ENCODE data around the gene TCF19.

Gene TCF19

DNA sequence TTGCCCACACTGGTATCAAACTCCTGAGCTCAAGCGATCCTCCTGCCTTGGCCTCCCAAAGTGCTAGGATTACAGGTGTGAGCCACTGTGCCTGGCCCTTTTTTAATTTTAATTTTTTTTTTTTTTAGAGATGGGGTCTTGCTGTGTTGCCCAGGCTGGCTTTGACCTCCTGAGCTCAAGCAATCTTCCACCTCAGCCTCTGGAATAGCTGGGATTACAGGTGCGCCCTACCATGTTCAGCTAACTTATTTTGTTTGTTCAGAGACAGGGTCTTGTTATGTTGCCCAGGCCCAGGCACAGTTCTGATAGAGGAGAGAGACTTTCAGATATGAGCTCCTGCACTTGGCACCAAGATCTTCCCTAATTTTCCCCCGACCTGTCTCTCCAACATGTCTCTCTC lies 27.6 kb upstream of the TCF19 start:
- no peak overlapping the region for H3K9ac ChIP-seq (ENCODE audit: low read length in 2 of 2)
- no peaks in the 10 kb centered on the region for H3K9me3 ChIP-seq (ENCODE audit: control insufficient read depth in 2 of 2, low read length in 2 of 2)
- no peak overlapping the region for H3K4me3 ChIP-seq (ENCODE audit: low read length in 2 of 2)
- H3K27me3 ChIP-seq (ENCODE audit: control insufficient read depth in 1 of 2, insufficient read depth in 2 of 2, low read length in 2 of 2): no peaks in the 10 kb centered on the region
- no peak overlapping the region for H3K27ac ChIP-seq (ENCODE audit: low read length)
- H3K4me1 ChIP-seq (ENCODE audit: control insufficient read depth, insufficient read depth, low read length): no peaks in the 10 kb centered on the region
- no peaks in the 10 kb centered on the region for H3K36me3 ChIP-seq (ENCODE audit: control insufficient read depth in 2 of 2, insufficient read depth in 2 of 2, low read length in 2 of 2)

DNA sequence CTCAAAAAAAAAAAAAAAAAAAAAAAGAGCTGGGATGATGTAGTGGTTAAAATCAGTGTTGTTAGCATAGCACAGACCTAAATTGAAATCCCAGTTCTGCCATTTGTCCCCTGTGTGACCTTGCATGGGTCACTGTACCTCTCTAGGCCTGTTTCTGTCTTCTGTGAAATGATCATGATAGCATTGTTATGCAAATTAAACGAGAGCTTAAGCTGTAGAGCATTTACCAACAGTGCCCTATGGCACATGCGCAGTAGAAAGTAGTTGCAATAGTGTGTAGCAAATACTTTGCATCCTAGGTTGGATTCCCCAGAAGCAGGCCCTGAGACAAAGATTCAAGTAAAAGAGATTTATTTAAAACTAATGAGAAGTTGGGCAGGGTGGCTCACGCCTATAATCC lies 26.8 kb upstream of the TCF19 start:
- Histone ChIP-seq H3K27ac (ENCODE audit: low read length) (no peak overlapping the region), H3K9me3 (ENCODE audit: control insufficient read depth in 2 of 2, low read length in 2 of 2) (no peaks in the 10 kb centered on the region), H3K9ac (ENCODE audit: low read length in 2 of 2) (no peak overlapping the region), H3K4me3 (ENCODE audit: low read length in 2 of 2) (no peak overlapping the region), H3K27me3 (ENCODE audit: control insufficient read depth in 1 of 2, insufficient read depth in 2 of 2, low read length in 2 of 2) (no peaks in the 10 kb centered on the region), H3K4me1 (ENCODE audit: control insufficient read depth, insufficient read depth, low read length) (no peaks in the 10 kb centered on the region), H3K36me3 (ENCODE audit: control insufficient read depth in 2 of 2, insufficient read depth in 2 of 2, low read length in 2 of 2) (no peaks in the 10 kb centered on the region)

DNA sequence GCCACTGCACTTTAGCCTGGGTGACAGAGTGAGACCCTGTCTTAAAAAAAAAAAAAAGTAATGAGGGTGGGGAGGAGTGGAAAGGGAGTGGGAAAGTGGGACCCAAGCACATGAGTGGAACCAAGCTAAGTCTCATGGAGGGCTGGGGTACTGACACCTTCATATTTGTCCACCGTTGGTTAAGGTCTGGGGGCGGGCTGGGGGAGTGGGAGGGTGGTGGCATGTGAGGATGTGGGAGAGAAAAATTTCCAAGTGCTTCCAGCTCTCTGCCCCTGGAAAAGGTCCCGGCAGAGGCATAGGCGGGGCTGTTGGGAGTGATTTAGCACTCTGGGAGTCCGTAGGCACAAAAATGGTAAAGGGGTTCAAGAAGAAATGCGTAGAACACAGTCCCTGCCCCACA lies 25.6 kb upstream of the TCF19 start:
- Histone ChIP-seq H3K4me3 (ENCODE audit: low read length in 2 of 2) (no peak overlapping the region), H3K4me1 (ENCODE audit: control insufficient read depth, insufficient read depth, low read length) (peaks cover 3% of the 10 kb centered on the region), H3K27ac (ENCODE audit: low read length) (no peak overlapping the region), H3K27me3 (ENCODE audit: control insufficient read depth in 1 of 2, insufficient read depth in 2 of 2, low read length in 2 of 2) (no peaks in the 10 kb centered on the region), H3K9ac (ENCODE audit: low read length in 2 of 2) (no peak overlapping the region), H3K9me3 (ENCODE audit: control insufficient read depth in 2 of 2, low read length in 2 of 2) (no peaks in the 10 kb centered on the region), H3K36me3 (ENCODE audit: control insufficient read depth in 2 of 2, insufficient read depth in 2 of 2, low read length in 2 of 2) (no peaks in the 10 kb centered on the region)

DNA sequence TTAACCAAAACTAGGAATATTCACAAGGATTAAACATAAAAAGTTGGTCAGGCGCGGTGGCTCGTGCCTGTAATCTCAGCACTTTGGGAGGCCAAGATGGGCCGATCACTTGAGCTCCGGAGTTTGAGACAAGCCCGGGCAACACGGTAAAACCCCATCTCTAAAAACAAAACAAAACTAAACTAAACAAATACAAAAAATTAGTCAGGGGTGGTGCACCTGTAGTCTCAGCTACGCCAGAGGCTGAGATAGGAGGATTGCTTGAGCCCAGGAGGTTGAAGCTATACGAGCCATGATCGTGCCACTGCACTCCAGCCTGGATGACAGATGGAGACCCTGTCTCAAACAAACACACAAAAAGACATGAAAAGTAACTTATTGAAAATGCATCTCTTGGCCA lies 22.7 kb upstream of the TCF19 start:
- Histone ChIP-seq H3K27ac (ENCODE audit: low read length) (no peak overlapping the region), H3K4me3 (ENCODE audit: low read length in 2 of 2) (no peak overlapping the region), H3K9me3 (ENCODE audit: control insufficient read depth in 2 of 2, low read length in 2 of 2) (no peaks in the 10 kb centered on the region), H3K36me3 (ENCODE audit: control insufficient read depth in 2 of 2, insufficient read depth in 2 of 2, low read length in 2 of 2) (no peaks in the 10 kb centered on the region), H3K27me3 (ENCODE audit: control insufficient read depth in 1 of 2, insufficient read depth in 2 of 2, low read length in 2 of 2) (no peaks in the 10 kb centered on the region), H3K4me1 (ENCODE audit: control insufficient read depth, insufficient read depth, low read length) (peaks cover 10% of the 10 kb centered on the region), H3K9ac (ENCODE audit: low read length in 2 of 2) (no peak overlapping the region)

DNA sequence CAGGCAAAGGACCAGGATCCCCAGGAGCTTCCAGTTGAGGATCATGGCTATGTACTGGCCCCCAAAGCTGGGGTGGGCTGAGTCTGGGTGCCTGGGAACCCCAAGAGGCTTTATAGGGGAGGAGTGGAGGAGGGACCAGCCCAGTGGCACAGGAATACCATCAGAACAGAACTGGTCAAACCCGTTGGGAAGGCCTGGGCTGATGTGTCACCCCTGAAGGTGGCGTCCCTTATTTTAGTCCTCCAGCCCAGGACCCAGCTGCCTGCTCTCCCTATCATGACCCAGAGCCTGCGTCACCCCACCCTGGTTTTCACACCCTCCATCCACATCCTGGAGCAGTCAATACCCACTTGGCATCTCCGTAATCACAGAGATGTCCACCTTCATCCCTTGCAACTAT lies 19.4 kb upstream of the TCF19 start, which contains the start of gene PSORS1C2:
PSORS1C2 (minus strand) TSS at position 85 of the 400 bp plus-strand sequence; CDS start at position 45, 40 bp downstream.
- H3K36me3 ChIP-seq (ENCODE audit: control insufficient read depth in 2 of 2, insufficient read depth in 2 of 2, low read length in 2 of 2): no peaks in the 10 kb centered on the region
- no peak within 1 kb of the TSS for H3K4me3 ChIP-seq (ENCODE audit: low read length in 2 of 2)
- no peaks in the 10 kb centered on the region for H3K27me3 ChIP-seq (ENCODE audit: control insufficient read depth in 1 of 2, insufficient read depth in 2 of 2, low read length in 2 of 2)
- peak within 1 kb of the TSS in 1 of 2 donors; percentile 36 for H3K9ac ChIP-seq (ENCODE audit: low read length in 2 of 2)
- no peak within 1 kb of the TSS for H3K27ac ChIP-seq (ENCODE audit: low read length)
- peaks cover 18% of the 10 kb centered on the region for H3K4me1 ChIP-seq (ENCODE audit: control insufficient read depth, insufficient read depth, low read length)
- H3K9me3 ChIP-seq (ENCODE audit: control insufficient read depth in 2 of 2, low read length in 2 of 2): no peaks in the 10 kb centered on the region

DNA sequence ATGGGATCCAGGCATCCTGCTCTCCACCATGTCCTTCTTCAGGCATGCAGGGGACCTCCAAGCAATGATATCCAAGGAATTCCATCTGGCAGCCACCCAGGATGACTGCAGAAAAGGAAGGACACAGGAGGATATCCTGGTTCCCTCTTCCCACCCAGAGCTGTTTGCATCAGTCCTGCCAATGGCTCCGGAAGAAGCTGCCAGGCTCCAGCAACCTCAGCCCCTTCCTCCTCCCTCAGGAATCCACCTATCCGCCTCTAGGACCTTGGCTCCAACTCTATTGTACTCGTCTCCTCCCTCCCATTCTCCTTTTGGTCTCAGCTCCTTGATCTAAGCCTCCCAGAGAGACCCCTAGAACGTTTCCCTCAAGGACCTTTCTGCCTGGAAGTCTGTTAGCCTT lies 18.8 kb upstream of the TCF19 start:
- H3K9me3 ChIP-seq (ENCODE audit: control insufficient read depth in 2 of 2, low read length in 2 of 2): no peaks in the 10 kb centered on the region
- H3K36me3 ChIP-seq (ENCODE audit: control insufficient read depth in 2 of 2, insufficient read depth in 2 of 2, low read length in 2 of 2): peaks cover 0 to 1% of the 10 kb centered on the region in 2 donors
- H3K27me3 ChIP-seq (ENCODE audit: control insufficient read depth in 1 of 2, insufficient read depth in 2 of 2, low read length in 2 of 2): no peaks in the 10 kb centered on the region
- H3K4me3 ChIP-seq (ENCODE audit: low read length in 2 of 2): no peak overlapping the region
- H3K27ac ChIP-seq (ENCODE audit: low read length): no peak overlapping the region
- H3K4me1 ChIP-seq (ENCODE audit: control insufficient read depth, insufficient read depth, low read length): peaks cover 18% of the 10 kb centered on the region
- H3K9ac ChIP-seq (ENCODE audit: low read length in 2 of 2): no peak overlapping the region

DNA sequence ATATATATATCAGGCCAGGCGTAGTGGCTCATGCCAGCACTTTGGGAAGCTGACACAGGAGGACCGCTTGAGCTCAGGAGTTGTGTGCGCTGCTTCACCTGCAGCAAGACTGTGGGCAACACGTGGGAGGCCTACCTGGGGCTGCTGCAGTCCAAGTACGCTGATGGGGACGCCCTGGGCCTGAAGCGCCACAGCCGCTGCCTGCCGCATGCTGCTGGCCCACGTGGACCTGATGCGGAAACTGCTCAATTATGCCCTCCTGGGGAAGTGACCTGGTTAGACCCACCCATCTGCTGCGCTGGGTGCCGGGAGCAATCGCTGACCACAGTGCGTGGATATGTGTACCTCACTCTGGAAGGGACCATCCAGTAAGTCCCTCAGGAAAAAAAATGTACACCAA lies 17.7 kb upstream of the TCF19 start:
- H3K27me3 ChIP-seq (ENCODE audit: control insufficient read depth in 1 of 2, insufficient read depth in 2 of 2, low read length in 2 of 2): no peaks in the 10 kb centered on the region
- H3K4me3 ChIP-seq (ENCODE audit: low read length in 2 of 2): no peak overlapping the region
- peaks cover 0 to 5% of the 10 kb centered on the region in 2 donors for H3K36me3 ChIP-seq (ENCODE audit: control insufficient read depth in 2 of 2, insufficient read depth in 2 of 2, low read length in 2 of 2)
- no peaks in the 10 kb centered on the region for H3K9me3 ChIP-seq (ENCODE audit: control insufficient read depth in 2 of 2, low read length in 2 of 2)
- no peak overlapping the region for H3K9ac ChIP-seq (ENCODE audit: low read length in 2 of 2)
- peaks cover 18% of the 10 kb centered on the region for H3K4me1 ChIP-seq (ENCODE audit: control insufficient read depth, insufficient read depth, low read length)
- no peak overlapping the region for H3K27ac ChIP-seq (ENCODE audit: low read length)

DNA sequence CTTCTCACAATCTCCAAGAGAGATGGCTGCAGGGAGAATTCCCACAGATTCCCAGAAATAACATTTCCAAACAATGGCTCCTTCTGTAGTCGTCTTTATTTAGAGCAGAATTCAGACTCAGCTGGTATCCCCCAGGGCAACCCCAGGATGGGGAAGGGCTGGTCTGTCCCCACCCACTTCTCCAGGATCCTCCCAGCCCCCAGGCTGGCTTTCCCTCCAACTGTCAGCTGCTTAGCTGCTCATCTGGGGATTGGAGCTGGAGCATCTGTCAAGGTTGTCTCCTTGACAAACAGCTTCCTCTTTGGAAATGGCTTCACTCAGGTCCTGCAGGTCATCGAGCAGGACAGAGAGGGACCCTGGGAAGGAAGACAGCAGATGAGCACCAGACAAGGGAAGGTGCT lies 16.0 kb upstream of the TCF19 start:
- H3K4me1 ChIP-seq (ENCODE audit: control insufficient read depth, insufficient read depth, low read length): peaks cover 18% of the 10 kb centered on the region
- H3K9me3 ChIP-seq (ENCODE audit: control insufficient read depth in 2 of 2, low read length in 2 of 2): no peaks in the 10 kb centered on the region
- no peak overlapping the region for H3K27ac ChIP-seq (ENCODE audit: low read length)
- no peak overlapping the region for H3K9ac ChIP-seq (ENCODE audit: low read length in 2 of 2)
- H3K27me3 ChIP-seq (ENCODE audit: control insufficient read depth in 1 of 2, insufficient read depth in 2 of 2, low read length in 2 of 2): no peaks in the 10 kb centered on the region
- peaks cover 0 to 7% of the 10 kb centered on the region in 2 donors for H3K36me3 ChIP-seq (ENCODE audit: control insufficient read depth in 2 of 2, insufficient read depth in 2 of 2, low read length in 2 of 2)
- H3K4me3 ChIP-seq (ENCODE audit: low read length in 2 of 2): no peak overlapping the region

DNA sequence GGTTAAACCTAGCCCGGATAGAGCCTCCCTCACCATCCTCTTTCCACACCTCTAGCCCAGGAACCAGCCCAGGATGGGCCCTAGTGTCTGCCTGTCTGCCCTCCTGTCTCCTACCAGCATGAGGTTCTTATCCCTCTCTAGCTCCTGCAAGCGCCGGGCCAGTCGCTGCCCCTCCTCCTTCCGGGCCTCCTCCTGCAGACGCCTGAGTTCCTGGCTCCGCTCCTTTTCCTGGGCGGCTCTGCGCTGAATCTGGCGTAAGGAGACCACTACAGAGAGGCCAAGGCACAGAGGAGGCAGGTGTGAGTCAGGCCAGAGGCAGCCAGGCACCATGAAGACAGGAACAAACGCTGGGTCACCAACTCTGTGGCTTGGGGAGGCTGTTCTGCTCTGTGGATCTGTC lies 15.2 kb upstream of the TCF19 start:
- H3K36me3 ChIP-seq (ENCODE audit: control insufficient read depth in 2 of 2, insufficient read depth in 2 of 2, low read length in 2 of 2): peaks cover 0 to 8% of the 10 kb centered on the region in 2 donors
- H3K4me3 ChIP-seq (ENCODE audit: low read length in 2 of 2): peak overlapping the region in 1 of 2 donors; percentile 15
- H3K27me3 ChIP-seq (ENCODE audit: control insufficient read depth in 1 of 2, insufficient read depth in 2 of 2, low read length in 2 of 2): no peaks in the 10 kb centered on the region
- H3K4me1 ChIP-seq (ENCODE audit: control insufficient read depth, insufficient read depth, low read length): peaks cover 12% of the 10 kb centered on the region
- no peaks in the 10 kb centered on the region for H3K9me3 ChIP-seq (ENCODE audit: control insufficient read depth in 2 of 2, low read length in 2 of 2)
- H3K9ac ChIP-seq (ENCODE audit: low read length in 2 of 2): peak overlapping the region in 1 of 2 donors; percentile 29
- H3K27ac ChIP-seq (ENCODE audit: low read length): peak overlapping the region; percentile 49

DNA sequence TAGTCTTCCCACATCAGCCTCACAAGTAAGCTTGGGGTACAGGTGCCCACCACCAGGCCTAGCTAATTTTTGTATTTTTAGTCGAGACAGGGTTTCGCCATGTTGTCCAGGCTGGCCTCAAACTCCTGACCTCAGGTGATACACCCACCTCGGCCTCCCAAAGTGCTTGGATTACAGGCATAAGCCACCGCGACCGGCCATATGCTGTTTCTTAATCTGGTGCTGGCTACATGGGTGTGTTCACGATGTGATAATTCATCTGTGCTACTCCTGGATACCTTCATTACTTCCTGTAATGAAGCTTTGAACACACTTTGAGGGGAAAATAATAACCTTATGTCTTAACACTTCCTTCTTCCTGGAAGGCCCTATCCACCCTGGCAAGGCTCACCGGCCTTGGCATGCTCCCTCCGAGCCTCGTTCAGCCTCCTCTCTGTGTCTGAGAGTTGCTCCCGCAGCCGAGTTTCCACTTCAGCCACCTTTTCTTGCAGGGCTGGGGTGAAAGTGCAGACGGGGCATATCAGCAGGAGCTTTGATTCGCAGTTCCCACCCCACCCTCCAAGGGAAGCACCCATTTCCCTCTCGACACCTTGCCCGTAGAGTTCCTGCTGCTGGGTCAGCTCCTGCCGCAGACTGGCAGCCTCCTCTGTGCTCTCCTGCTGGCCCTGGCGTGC lies 14.0 kb upstream of the TCF19 start:
- Histone ChIP-seq H3K27ac (ENCODE audit: low read length) (no peak overlapping the region), H3K36me3 (ENCODE audit: control insufficient read depth in 2 of 2, insufficient read depth in 2 of 2, low read length in 2 of 2) (peaks cover 0 to 11% of the 10 kb centered on the region in 2 donors), H3K4me3 (ENCODE audit: low read length in 2 of 2) (no peak overlapping the region), H3K27me3 (ENCODE audit: control insufficient read depth in 1 of 2, insufficient read depth in 2 of 2, low read length in 2 of 2) (no peaks in the 10 kb centered on the region), H3K9ac (ENCODE audit: low read length in 2 of 2) (no peak overlapping the region), H3K4me1 (ENCODE audit: control insufficient read depth, insufficient read depth, low read length) (peaks cover 10% of the 10 kb centered on the region), H3K9me3 (ENCODE audit: control insufficient read depth in 2 of 2, low read length in 2 of 2) (no peaks in the 10 kb centered on the region)

DNA sequence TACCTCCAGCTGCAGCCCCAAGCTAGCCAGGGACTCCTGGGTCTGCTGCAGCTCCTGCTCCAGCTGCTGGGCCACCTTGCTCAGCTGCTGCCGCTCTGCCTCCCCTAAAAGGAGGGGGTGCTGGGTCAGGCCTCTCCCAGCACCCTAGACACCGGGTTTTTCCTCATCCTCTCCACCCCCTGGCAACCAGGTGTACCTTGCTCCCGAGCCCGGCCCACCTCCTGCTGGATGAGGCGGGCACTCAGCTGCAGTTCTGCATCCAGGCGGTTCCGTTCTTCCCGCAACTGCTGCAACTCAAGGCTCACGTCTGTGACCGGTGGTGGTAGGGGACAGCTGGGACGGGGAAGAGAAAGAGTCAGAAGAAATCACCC lies 13.4 kb upstream of the TCF19 start:
- H3K9ac ChIP-seq (ENCODE audit: low read length in 2 of 2): no peak overlapping the region
- no peak overlapping the region for H3K27ac ChIP-seq (ENCODE audit: low read length)
- peaks cover 3 to 11% of the 10 kb centered on the region in 2 donors for H3K36me3 ChIP-seq (ENCODE audit: control insufficient read depth in 2 of 2, insufficient read depth in 2 of 2, low read length in 2 of 2)

More for the DNA sequence above, 13.4 kb upstream of the TCF19 start:
- Histone ChIP-seq H3K9me3 (ENCODE audit: control insufficient read depth in 2 of 2, low read length in 2 of 2) (no peaks in the 10 kb centered on the region), H3K4me3 (ENCODE audit: low read length in 2 of 2) (no peak overlapping the region), H3K27me3 (ENCODE audit: control insufficient read depth in 1 of 2, insufficient read depth in 2 of 2, low read length in 2 of 2) (no peaks in the 10 kb centered on the region), H3K4me1 (ENCODE audit: control insufficient read depth, insufficient read depth, low read length) (peaks cover 7% of the 10 kb centered on the region)
